GM23338 (cell line): ENCODE data around the gene PTER. TPM values are rescaled to one million over a fixed set of nuclear protein-coding genes. Genes with fewer than 3 reads are reported as not detected.

Experiments used
- ATAC-seq: fragments of 200-7000 bp; cut with Tn5 transposase; 3 replicates; pipeline ENCODE4 v1.9.1; 2020
- DNase-seq: peaks from one replicate; pipeline ENCODE4 v3.0.0-alpha.2; 2015; ENCODE audit warnings: low spot score
- H2AFZ ChIP-seq: fragments of 200-600 bp; sonication (generic); 2 replicates; pipeline ENCODE4 v1.8.0; 2016; ENCODE audit warnings: antibody characterized with exemption, mild to moderate bottlenecking, moderate library complexity
- H3F3A ChIP-seq: fragments of 200-600 bp; sonication (generic); replicated peaks from 2 replicates; pipeline ENCODE4 v1.8.0; 2017; ENCODE audit warnings: antibody characterized with exemption, mixed run types, low read depth
- H3K27ac ChIP-seq: fragments of 200-600 bp; sonication (generic); 2 replicates; pipeline ENCODE4 v1.6.1; 2016; ENCODE audit warnings: low read depth
- H3K27me3 ChIP-seq: fragments of 200-600 bp; sonication (generic); 2 replicates; pipeline ENCODE4 v1.8.0; 2016; ENCODE audit warnings: mild to moderate bottlenecking, mixed run types, moderate library complexity; ENCODE audit not compliant: insufficient read depth
- H3K36me3 ChIP-seq: fragments of 200-600 bp; sonication (generic); 2 replicates; pipeline ENCODE4 v1.8.0; 2016; ENCODE audit warnings: mild to moderate bottlenecking; ENCODE audit not compliant: insufficient read depth
- H3K4me1 ChIP-seq: fragments of 200-600 bp; sonication (generic); 2 replicates; pipeline ENCODE4 v1.8.0; 2016; ENCODE audit warnings: mild to moderate bottlenecking, moderate library complexity; ENCODE audit not compliant: insufficient read depth
- H3K4me2 ChIP-seq: fragments of 200-600 bp; sonication (generic); 2 replicates; pipeline ENCODE4 v1.7.1; 2017; ENCODE audit warnings: mixed run types
- H3K4me3 ChIP-seq: fragments of 200-600 bp; sonication (generic); 2 replicates; pipeline ENCODE4 v1.6.1; 2016; ENCODE audit warnings: mixed run types
- H3K79me2 ChIP-seq: fragments of 200-600 bp; sonication (generic); replicated peaks from 2 replicates; pipeline ENCODE4 v1.8.0; 2017; ENCODE audit warnings: mild to moderate bottlenecking; ENCODE audit not compliant: insufficient read depth
- H3K9me2 ChIP-seq: fragments of 200-600 bp; sonication (generic); 2 replicates; pipeline ENCODE4 v1.8.0; 2017; ENCODE audit not compliant: insufficient read depth
- H4K20me1 ChIP-seq: fragments of 200-600 bp; sonication (generic); replicated peaks from 2 replicates; pipeline ENCODE4 v1.8.0; 2017; ENCODE audit warnings: mild to moderate bottlenecking; ENCODE audit not compliant: insufficient read depth
- H3K27ac Mint-ChIP-seq: 2 replicates; pipeline ENCODE4 v1.8.0; 2020; ENCODE audit warnings: inconsistent platforms, mild to moderate bottlenecking, moderate library complexity, mixed read lengths
- H3K27me3 Mint-ChIP-seq: 3 replicates; pipeline ENCODE4 v1.8.0; 2022; ENCODE audit warnings: low read depth, mild to moderate bottlenecking, moderate library complexity, mixed read lengths, inconsistent platforms; ENCODE audit not compliant: insufficient read depth, poor library complexity
- H3K36me3 Mint-ChIP-seq: 3 replicates; pipeline ENCODE4 v1.8.0; 2021; ENCODE audit warnings: low read depth, mild to moderate bottlenecking, inconsistent platforms, moderate library complexity, mixed read lengths
- H3K4me1 Mint-ChIP-seq: 3 replicates; pipeline ENCODE4 v1.8.0; 2020; ENCODE audit warnings: mild to moderate bottlenecking, inconsistent platforms, mixed read lengths
- H3K4me3 Mint-ChIP-seq: 3 replicates; pipeline ENCODE4 v1.8.0; 2021; ENCODE audit warnings: moderate library complexity, mild to moderate bottlenecking, inconsistent platforms, mixed read lengths
- H3K9me3 Mint-ChIP-seq: 3 replicates; pipeline ENCODE4 v1.8.0; 2020; ENCODE audit warnings: moderate library complexity, mild to moderate bottlenecking, inconsistent platforms, mixed read lengths
- CTCF ChIP-seq, 2 experiments: fragments of 200-600 bp in 1 of 2; sonication (generic) in 1 of 2; conservative IDR thresholded peaks; 2 replicates each; pipeline versions ENCODE4 v1.5.1 to v1.6.1; 2016 to 2017; ENCODE audit warnings: antibody characterized with exemption in 2 of 2, low read depth in 2 of 2, mild to moderate bottlenecking in 2 of 2, moderate library complexity in 1 of 2
- ETS1 ChIP-seq: IDR thresholded peaks from 2 replicates; pipeline ENCODE4 v1.6.1; 2016; ENCODE audit warnings: antibody characterized with exemption
- EZH2 ChIP-seq: fragments of 200-600 bp; sonication (generic); IDR thresholded peaks from one replicate; pipeline ENCODE4 v1.8.0; 2017; ENCODE audit warnings: antibody characterized with exemption, mild to moderate bottlenecking, low read depth; ENCODE audit not compliant: unreplicated experiment
- EZH2phosphoT487 ChIP-seq: fragments of 200-600 bp; sonication (generic); IDR thresholded peaks from one replicate; pipeline ENCODE4 v1.8.1; 2018; ENCODE audit warnings: antibody characterized with exemption; ENCODE audit not compliant: unreplicated experiment
- REST ChIP-seq: IDR thresholded peaks from one replicate; pipeline ENCODE4 v1.6.1; 2018; ENCODE audit warnings: antibody characterized with exemption; ENCODE audit not compliant: unreplicated experiment
- STAT1 ChIP-seq: IDR thresholded peaks from one replicate; pipeline ENCODE4 v1.6.1; 2016; ENCODE audit warnings: antibody characterized with exemption; ENCODE audit not compliant: unreplicated experiment
- ZNF331 ChIP-seq: fragments of 250-450 bp; sonication (Bioruptor Pico); IDR thresholded peaks from 2 replicates; pipeline ENCODE4 v1.5.0; 2020; ENCODE audit warnings: low read depth, mild to moderate bottlenecking, moderate library complexity
- ZNF462 ChIP-seq: fragments of 250-450 bp; sonication (Bioruptor Pico); IDR thresholded peaks from 2 replicates; pipeline ENCODE4 v1.5.0; 2020; ENCODE audit warnings: mild to moderate bottlenecking, moderate library complexity
- polyA plus RNA-seq: library from polyadenylated mRNA; unstranded; fragments of >200 nt; fragmentation: Nextera tagmentation; extraction: Ambion mirVana; gene quantifications from 2 replicates; pipeline ENCODE4 v1.2.1, GENCODE V29; 2016
- total RNA-seq: library from RNA; depleted of rRNA; stranded (reverse); fragments of >200 nt; shearing (Covaris generic); gene quantifications from 2 replicates; pipeline ENCODE4 v1.2.3, GENCODE V29; 2014

Gene PTER
- total and polyA plus RNA-seq, 2 experiments from 2014 or later, result 4.8 to 4.9 TPM

GRCh38 chr10:16527452-16527851 lies 90.6 kb downstream of the PTER start (continued):
- TF ChIP-seq REST (no peak), EZH2 (no peak)

GRCh38 chr10:16529853-16530252 lies 93.0 kb downstream of the PTER start:
- Mint-ChIP-seq H3K27ac (no peak overlapping the region), H3K4me3 (no peak overlapping the region), H3K27me3 (peaks cover 4% of the 10 kb centered on the region), H3K36me3 (no peaks in the 10 kb centered on the region), H3K9me3 (no peaks in the 10 kb centered on the region), H3K4me1 (peaks cover 14% of the 10 kb centered on the region)
- ATAC-seq (no peak), DNase-seq (no peak)
- peaks cover 11% of the 10 kb centered on the region; the same call in 1 of the 2 replicates for H3K4me1 ChIP-seq
- H3K9me2 ChIP-seq, result no peaks in the 10 kb centered on the region
- no peaks in the 10 kb centered on the region for H4K20me1 ChIP-seq
- no peaks in the 10 kb centered on the region for H3K27me3 ChIP-seq
- no peaks in the 10 kb centered on the region for H3K36me3 ChIP-seq
- no peak overlapping the region for H3K4me3 ChIP-seq
- no peak overlapping the region for H3K27ac ChIP-seq
- no peak overlapping the region for H2AFZ ChIP-seq
- no peaks in the 10 kb centered on the region for H3F3A ChIP-seq
- H3K79me2 ChIP-seq, result no peaks in the 10 kb centered on the region
- H3K4me2 ChIP-seq, result no peak overlapping the region
- TF ChIP-seq STAT1 (no peak), ZNF331 (CRISPR knock-in tag) (no peak), EZH2phosphoT487 (no peak), CTCF (conservative IDR thresholded peaks at IDR 0.05; ENCODE audit: low read depth in 2 of 2) (no peak), ZNF462 (CRISPR knock-in tag) (no peak), ETS1 (no peak), REST (no peak)
